A549 treated with AZD9567 at 1 μM for 4 hours (cell line): ENCODE results near the gene PDGFRA. TPM values are rescaled to one million over a fixed set of nuclear protein-coding genes. Genes with fewer than 3 reads are reported as not detected.

Source experiments
- total RNA-seq: library from RNA; stranded (reverse); fragments of 200-300 nt; extraction: Qiagen RNA extraction; gene quantifications from 5 replicates; pipeline ENCODE4 v1.2.3, GENCODE V29; 2022; ENCODE audit not compliant: insufficient read depth

PDGFRA gene
- 0.29 to 0.73 TPM (median 0.36 TPM) in 4 of 5 replicates, not detected in the other for total RNA-seq

DNA sequence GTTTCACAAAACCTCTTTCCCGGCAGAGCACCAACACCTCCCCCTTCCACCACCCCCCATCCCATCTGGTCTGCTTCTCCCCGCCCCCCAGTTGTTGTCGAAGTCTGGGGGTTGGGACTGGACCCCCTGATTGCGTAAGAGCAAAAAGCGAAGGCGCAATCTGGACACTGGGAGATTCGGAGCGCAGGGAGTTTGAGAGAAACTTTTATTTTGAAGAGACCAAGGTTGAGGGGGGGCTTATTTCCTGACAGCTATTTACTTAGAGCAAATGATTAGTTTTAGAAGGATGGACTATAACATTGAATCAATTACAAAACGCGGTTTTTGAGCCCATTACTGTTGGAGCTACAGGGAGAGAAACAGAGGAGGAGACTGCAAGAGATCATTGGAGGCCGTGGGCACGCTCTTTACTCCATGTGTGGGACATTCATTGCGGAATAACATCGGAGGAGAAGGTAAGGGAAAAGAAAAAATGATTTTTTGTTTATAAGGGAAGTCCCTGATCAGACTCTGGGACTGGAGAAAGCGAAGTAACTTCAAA lies at the start of gene PDGFRA:
Gene PDGFRA (plus strand): TSS at position 333 of the 541 bp plus-strand sequence. CDS start 29,476 bp downstream, outside the sequence.

Other genes starting within 250 kb of the PDGFRA start
- 7.2 to 9.1 TPM (median 8.1 TPM) in 5 replicates for gene CHIC2, start 164.7 kb upstream of the PDGFRA start, total RNA-seq
- gene GSX2, start 129.1 kb upstream of the PDGFRA start, total RNA-seq, result not detected in 5 replicates